Activated CD8-positive, alpha-beta memory T cell treated with anti-CD3 and anti-CD28 coated beads for 4 hours (primary cell): ENCODE results near the gene GAR1.
"Not testable (repeated sequence)": the region's sequence is repeated elsewhere in the genome, so short reads cannot be mapped to it uniquely, and the experiment has no call there.

Experiments
- DNase-seq, 2 donors: peaks; one replicate each; pipeline ENCODE4 v3.0.0-alpha.2; 2020; ENCODE audit warnings: low read depth in 2 of 2

GAR1 gene

GRCh38 chr4:109846395-109847098 is 31.0 kb downstream of the GAR1 start:
- DNase-seq: no peak

GRCh38 chr4:109847896-109848442 is 32.4 kb downstream of the GAR1 start, which contains the start of gene LRIT3:
TSS of gene LRIT3 (plus strand) at chr4:109848107. CDS start at chr4:109848202, 95 bp downstream.
- DNase-seq: no peak

GRCh38 chr4:109848501-109848900 is 32.9 kb downstream of the GAR1 start:
- DNase-seq: no peak

GRCh38 chr4:109850601-109851000 is 35.0 kb downstream of the GAR1 start:
- DNase-seq: no peak

- DNase-seq: not testable (repeated sequence)
Observed at GRCh38 chr4:109859426-109860300, 44.1 kb downstream of the GAR1 start.

GRCh38 chr4:109861271-109861670 is 45.7 kb downstream of the GAR1 start:
- DNase-seq: no peak

- DNase-seq: no peak
Observed at GRCh38 chr4:109861916-109862511, 46.5 kb downstream of the GAR1 start.

- no peak for DNase-seq
Observed at GRCh38 chr4:109864134-109864533, 48.6 kb downstream of the GAR1 start.

- DNase-seq: no peak
Observed at GRCh38 chr4:109870061-109870460, 54.5 kb downstream of the GAR1 start.

- DNase-seq: no peak
Observed at GRCh38 chr4:109872065-109872464, 56.5 kb downstream of the GAR1 start.

GRCh38 chr4:109872950-109873656 is 57.5 kb downstream of the GAR1 start:
- no peak for DNase-seq

GRCh38 chr4:109873791-109874514 is 58.4 kb downstream of the GAR1 start:
- no peak for DNase-seq
